Measurements from ENCODE around the gene ACOT2. TPM values are rescaled to one million over a fixed set of nuclear protein-coding genes. Genes with fewer than 3 reads are reported as not detected.

Gene ACOT2
- total RNA-seq, 1 donor from 2014 or later, result 48.5 TPM

DNA sequence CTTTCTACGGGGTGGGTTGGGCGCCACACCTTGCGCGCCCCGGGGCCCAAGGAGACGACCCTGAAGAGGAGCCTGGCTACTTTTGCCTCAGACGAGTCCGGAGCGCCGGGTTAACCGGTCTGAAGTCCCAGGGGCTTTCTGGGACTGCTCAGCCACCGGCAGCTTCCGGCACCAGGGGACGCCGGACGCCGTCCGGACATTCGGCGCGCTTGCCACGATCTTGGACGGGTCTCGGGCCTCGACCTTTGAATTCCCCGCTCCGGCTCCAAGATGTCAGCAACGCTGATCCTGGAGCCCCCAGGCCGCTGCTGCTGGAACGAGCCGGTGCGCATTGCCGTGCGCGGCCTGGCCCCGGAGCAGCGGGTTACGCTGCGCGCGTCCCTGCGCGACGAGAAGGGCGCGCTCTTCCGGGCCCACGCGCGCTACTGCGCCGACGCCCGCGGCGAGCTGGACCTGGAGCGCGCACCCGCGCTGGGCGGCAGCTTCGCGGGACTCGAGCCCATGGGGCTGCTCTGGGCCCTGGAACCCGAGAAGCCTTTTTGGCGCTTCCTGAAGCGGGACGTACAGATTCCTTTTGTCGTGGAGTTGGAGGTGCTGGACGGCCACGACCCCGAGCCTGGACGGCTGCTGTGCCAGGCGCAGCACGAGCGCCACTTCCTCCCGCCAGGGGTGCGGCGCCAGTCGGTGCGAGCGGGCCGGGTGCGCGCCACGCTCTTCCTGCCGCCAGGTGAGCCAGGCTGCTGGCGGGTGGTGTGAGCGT is 22.9 kb downstream of the ACOT2 start, which contains the start of gene ACOT4:
ACOT4 (plus strand) TSS at position 184 of the 760 bp plus-strand sequence; CDS start at position 271, 87 bp downstream.
- no peaks in the 10 kb centered on the region for H3K27me3 Mint-ChIP-seq (ENCODE audit: low read depth)
- no peaks in the 10 kb centered on the region for H3K9me3 Mint-ChIP-seq (ENCODE audit: low read depth)
- H3K36me3 Mint-ChIP-seq (ENCODE audit: low read depth), result no peaks in the 10 kb centered on the region
- peaks cover 4% of the 10 kb centered on the region for H3K4me1 Mint-ChIP-seq (ENCODE audit: low read depth)
- H3K27ac Mint-ChIP-seq (ENCODE audit: unreplicated experiment), result no peak within 1 kb of the TSS
- TF ChIP-seq, protein P1, sequence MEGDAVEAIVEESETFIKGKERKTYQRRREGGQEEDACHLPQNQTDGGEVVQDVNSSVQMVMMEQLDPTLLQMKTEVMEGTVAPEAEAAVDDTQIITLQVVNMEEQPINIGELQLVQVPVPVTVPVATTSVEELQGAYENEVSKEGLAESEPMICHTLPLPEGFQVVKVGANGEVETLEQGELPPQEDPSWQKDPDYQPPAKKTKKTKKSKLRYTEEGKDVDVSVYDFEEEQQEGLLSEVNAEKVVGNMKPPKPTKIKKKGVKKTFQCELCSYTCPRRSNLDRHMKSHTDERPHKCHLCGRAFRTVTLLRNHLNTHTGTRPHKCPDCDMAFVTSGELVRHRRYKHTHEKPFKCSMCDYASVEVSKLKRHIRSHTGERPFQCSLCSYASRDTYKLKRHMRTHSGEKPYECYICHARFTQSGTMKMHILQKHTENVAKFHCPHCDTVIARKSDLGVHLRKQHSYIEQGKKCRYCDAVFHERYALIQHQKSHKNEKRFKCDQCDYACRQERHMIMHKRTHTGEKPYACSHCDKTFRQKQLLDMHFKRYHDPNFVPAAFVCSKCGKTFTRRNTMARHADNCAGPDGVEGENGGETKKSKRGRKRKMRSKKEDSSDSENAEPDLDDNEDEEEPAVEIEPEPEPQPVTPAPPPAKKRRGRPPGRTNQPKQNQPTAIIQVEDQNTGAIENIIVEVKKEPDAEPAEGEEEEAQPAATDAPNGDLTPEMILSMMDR (IDR thresholded peaks at IDR 0.05), result peak; percentile 38
- no peak for DNase-seq (ENCODE audit: low spot score)
- peak within 1 kb of the TSS; percentile 67 for H3K4me3 Mint-ChIP-seq (ENCODE audit: unreplicated experiment)

DNA sequence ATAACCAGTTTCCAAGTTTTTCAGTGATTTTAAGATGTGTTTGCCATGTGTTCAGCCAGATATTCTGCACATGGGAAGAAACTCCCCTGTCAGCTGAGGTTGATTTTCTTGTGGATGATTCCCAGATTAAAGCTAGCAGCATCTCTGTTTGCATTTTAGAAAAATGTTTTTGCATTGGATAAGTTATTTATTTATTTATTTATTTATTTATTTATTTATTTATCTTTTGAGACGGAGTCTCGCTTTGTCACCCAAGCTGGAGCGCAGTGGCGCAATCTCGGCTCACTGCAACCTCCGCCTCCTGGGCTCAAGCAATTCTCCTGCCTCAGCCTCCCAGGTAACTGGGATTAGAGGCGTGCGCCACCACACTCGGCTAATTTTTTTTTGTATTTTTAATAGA is 25.5 kb downstream of the ACOT2 start:
- TF ChIP-seq, protein P1 (IDR thresholded peaks at IDR 0.05), result no peak
- Mint-ChIP-seq H3K4me1 (ENCODE audit: low read depth) (peaks cover 4% of the 10 kb centered on the region), H3K4me3 (ENCODE audit: unreplicated experiment) (no peak overlapping the region), H3K27ac (ENCODE audit: unreplicated experiment) (no peak overlapping the region), H3K36me3 (ENCODE audit: low read depth) (no peaks in the 10 kb centered on the region), H3K9me3 (ENCODE audit: low read depth) (no peaks in the 10 kb centered on the region), H3K27me3 (ENCODE audit: low read depth) (no peaks in the 10 kb centered on the region)
- no peak for DNase-seq (ENCODE audit: low spot score)

DNA sequence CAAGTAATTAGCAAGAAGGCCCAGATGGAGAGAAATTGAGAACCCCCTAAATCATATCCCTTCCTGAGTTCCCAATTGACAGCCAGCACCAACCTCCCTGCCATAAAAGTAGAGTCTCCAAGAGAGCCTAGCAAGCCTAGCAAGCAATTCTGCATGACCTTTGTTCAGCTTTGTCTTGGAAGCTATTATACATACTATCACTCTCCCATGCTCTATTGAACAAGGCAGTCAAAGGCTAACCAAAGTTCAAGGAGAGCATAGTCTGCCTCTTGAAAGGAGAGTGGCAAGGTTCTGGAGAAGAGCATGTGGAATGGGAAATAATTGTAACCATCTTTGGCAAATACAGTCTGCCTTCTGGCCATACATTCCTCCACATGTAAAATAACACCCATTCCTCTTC is 30.5 kb downstream of the ACOT2 start:
- H3K9me3 Mint-ChIP-seq (ENCODE audit: low read depth), result no peaks in the 10 kb centered on the region
- no peak overlapping the region for H3K4me3 Mint-ChIP-seq (ENCODE audit: unreplicated experiment)
- H3K4me1 Mint-ChIP-seq (ENCODE audit: low read depth), result no peaks in the 10 kb centered on the region
- no peak for DNase-seq (ENCODE audit: low spot score)
- no peaks in the 10 kb centered on the region for H3K27me3 Mint-ChIP-seq (ENCODE audit: low read depth)
- TF ChIP-seq, protein P1 (IDR thresholded peaks at IDR 0.05), result no peak
- no peaks in the 10 kb centered on the region for H3K36me3 Mint-ChIP-seq (ENCODE audit: low read depth)
- no peak overlapping the region for H3K27ac Mint-ChIP-seq (ENCODE audit: unreplicated experiment)

DNA sequence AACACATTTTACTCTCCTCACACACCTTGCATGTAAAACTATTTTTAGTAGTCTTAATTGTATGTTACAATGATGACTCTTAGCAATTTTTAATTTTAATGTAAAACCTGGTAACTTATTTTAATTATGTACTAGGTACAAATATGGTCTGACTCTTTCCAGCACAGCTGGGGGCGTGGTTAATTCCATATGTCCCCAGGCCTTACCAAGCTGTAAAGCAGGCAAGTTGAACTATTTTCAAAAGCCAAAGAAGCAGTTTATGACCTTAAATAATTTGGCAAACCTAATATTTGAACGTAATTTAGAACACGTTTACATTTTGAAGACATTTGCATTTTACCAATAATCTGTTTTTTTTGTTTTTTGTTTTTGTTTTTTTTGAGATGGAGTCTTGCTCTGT is 34.0 kb downstream of the ACOT2 start:
- Mint-ChIP-seq H3K4me3 (ENCODE audit: unreplicated experiment) (no peak overlapping the region), H3K27me3 (ENCODE audit: low read depth) (no peaks in the 10 kb centered on the region), H3K27ac (ENCODE audit: unreplicated experiment) (no peak overlapping the region), H3K4me1 (ENCODE audit: low read depth) (no peaks in the 10 kb centered on the region), H3K36me3 (ENCODE audit: low read depth) (no peaks in the 10 kb centered on the region), H3K9me3 (ENCODE audit: low read depth) (no peaks in the 10 kb centered on the region)
- DNase-seq (ENCODE audit: low spot score), result no peak
- TF ChIP-seq, protein P1 (IDR thresholded peaks at IDR 0.05), result no peak

DNA sequence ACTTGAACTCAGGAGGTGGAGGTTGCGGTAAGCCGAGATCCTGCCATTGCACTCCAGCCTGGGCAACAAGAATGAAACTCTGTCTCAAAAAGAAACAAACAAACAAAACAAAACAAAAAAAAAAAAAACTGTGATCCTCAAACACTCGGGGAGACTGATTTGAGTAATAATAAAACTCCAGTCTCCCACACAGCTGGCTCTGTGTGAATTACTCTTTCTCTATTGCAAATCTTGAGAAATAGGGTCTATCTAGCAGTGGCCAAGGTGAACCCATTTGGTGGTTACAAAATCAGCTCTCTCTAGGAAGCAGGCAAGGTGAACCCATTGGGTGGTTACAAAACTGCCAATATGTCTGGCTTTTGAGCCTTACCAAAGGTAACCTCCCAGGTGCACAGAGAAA is 37.3 kb downstream of the ACOT2 start:
- H3K9me3 Mint-ChIP-seq (ENCODE audit: low read depth), result no peaks in the 10 kb centered on the region
- no peaks in the 10 kb centered on the region for H3K4me1 Mint-ChIP-seq (ENCODE audit: low read depth)
- H3K4me3 Mint-ChIP-seq (ENCODE audit: unreplicated experiment), result no peak overlapping the region
- TF ChIP-seq, protein P1 (IDR thresholded peaks at IDR 0.05), result no peak
- no peaks in the 10 kb centered on the region for H3K36me3 Mint-ChIP-seq (ENCODE audit: low read depth)
- no peak overlapping the region for H3K27ac Mint-ChIP-seq (ENCODE audit: unreplicated experiment)
- no peak for DNase-seq (ENCODE audit: low spot score)
- H3K27me3 Mint-ChIP-seq (ENCODE audit: low read depth), result no peaks in the 10 kb centered on the region
